ENCODE data around the gene PKNOX2. TPM values are rescaled to one million over a fixed set of nuclear protein-coding genes. Genes with fewer than 3 reads are reported as not detected.
A peak's percentile ranks its signal among the peaks of the same experiment; 100 is the strongest.

The PKNOX2 gene
- total and polyA plus RNA-seq, 4 donors = 0.14 to 0.29 (median 0.24) TPM

GRCh38 chr11:125274309-125274708 is 109.8 kb downstream of the PKNOX2 start:
- TF ChIP-seq RXRA (IDR thresholded peaks at IDR 0.05) (no peak), FOXA1 (IDR thresholded peaks at IDR 0.05) (no peak), GABPA (IDR thresholded peaks at IDR 0.05 in 1 of 2, conservative IDR thresholded peaks at IDR 0.05 in 1 of 2) (no peak), TAF1 (conservative IDR thresholded peaks at IDR 0.05) (no peak), HNF4G (IDR thresholded peaks at IDR 0.05) (no peak), RAD21 (IDR thresholded peaks at IDR 0.05) (no peak)
- TF ChIP-seq, protein P1, sequence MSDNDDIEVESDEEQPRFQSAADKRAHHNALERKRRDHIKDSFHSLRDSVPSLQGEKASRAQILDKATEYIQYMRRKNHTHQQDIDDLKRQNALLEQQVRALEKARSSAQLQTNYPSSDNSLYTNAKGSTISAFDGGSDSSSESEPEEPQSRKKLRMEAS (IDR thresholded peaks at IDR 0.05) = no peak
- no peak overlapping the region for H3K4me3 ChIP-seq (ENCODE audit: low read depth in 1 of 3, low read length in 3 of 3)
- no peak overlapping the region for H3K9ac ChIP-seq (ENCODE audit: low read depth in 1 of 2, low read length in 2 of 2)
- no peaks in the 10 kb centered on the region for H3K27me3 ChIP-seq (ENCODE audit: control insufficient read depth in 4 of 4, insufficient read depth in 4 of 4, low read length in 3 of 4)
- no peak overlapping the region for H3K27ac ChIP-seq (ENCODE audit: low read depth in 1 of 2, low read length in 2 of 2)
- no peak for DNase-seq (ENCODE audit: low spot score)
- no peaks in the 10 kb centered on the region for H3K36me3 ChIP-seq (ENCODE audit: control insufficient read depth in 4 of 4, insufficient read depth in 3 of 4, low read depth in 1 of 4, low read length in 3 of 4)
- 84% methylated on average over 11 of the region's 11 CpGs for WGBS
- H3K9me3 ChIP-seq (ENCODE audit: control insufficient read depth in 4 of 4, low read length in 3 of 4) = no peaks in the 10 kb centered on the region
- H3K4me1 ChIP-seq (ENCODE audit: control insufficient read depth in 4 of 4, insufficient read depth in 4 of 4, low read length in 3 of 4) = no peaks in the 10 kb centered on the region

DNA sequence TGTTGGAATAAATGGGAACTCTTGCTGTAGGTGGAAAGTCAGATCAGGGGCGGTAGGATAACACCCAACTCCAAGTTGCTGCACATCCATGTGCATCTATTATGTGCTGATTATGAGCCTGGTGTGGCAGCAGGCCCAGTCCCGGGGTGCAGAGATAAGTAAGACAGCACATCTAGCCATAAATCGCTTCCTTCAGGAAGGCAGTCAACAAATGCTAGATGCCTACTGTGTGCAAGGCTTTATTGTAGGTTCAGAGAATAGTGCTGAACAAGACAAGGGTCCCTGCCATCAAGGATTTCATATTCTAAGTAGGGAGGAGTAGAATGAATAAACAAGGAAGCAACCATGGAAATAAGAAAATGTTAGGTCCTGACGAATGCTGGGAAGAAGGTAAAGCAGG is 110.2 kb downstream of the PKNOX2 start:
- no peaks in the 10 kb centered on the region for H3K9me3 ChIP-seq (ENCODE audit: control insufficient read depth in 4 of 4, low read length in 3 of 4)
- no peaks in the 10 kb centered on the region for H3K4me1 ChIP-seq (ENCODE audit: control insufficient read depth in 4 of 4, insufficient read depth in 4 of 4, low read length in 3 of 4)
- H3K36me3 ChIP-seq (ENCODE audit: control insufficient read depth in 4 of 4, insufficient read depth in 3 of 4, low read depth in 1 of 4, low read length in 3 of 4) = no peaks in the 10 kb centered on the region
- 87% methylated on average over 4 of the region's 4 CpGs for WGBS
- H3K27ac ChIP-seq (ENCODE audit: low read depth in 1 of 2, low read length in 2 of 2) = no peak overlapping the region
- H3K4me3 ChIP-seq (ENCODE audit: low read depth in 1 of 3, low read length in 3 of 3) = no peak overlapping the region
- no peak for DNase-seq (ENCODE audit: low spot score)
- TF ChIP-seq FOXA1 (IDR thresholded peaks at IDR 0.05) = no peak
- no peak for TF ChIP-seq JUND (IDR thresholded peaks at IDR 0.05)
- no peak for TF ChIP-seq RXRA (IDR thresholded peaks at IDR 0.05)
- no peak for TF ChIP-seq NR2F2 (IDR thresholded peaks at IDR 0.05)
- no peak for TF ChIP-seq HNF4G (IDR thresholded peaks at IDR 0.05)
- TF ChIP-seq, protein P1 (IDR thresholded peaks at IDR 0.05) = no peak
- no peak for TF ChIP-seq GABPA (IDR thresholded peaks at IDR 0.05 in 1 of 2, conservative IDR thresholded peaks at IDR 0.05 in 1 of 2)
- TF ChIP-seq ATF3 (IDR thresholded peaks at IDR 0.05) = no peak
- no peak for TF ChIP-seq EGR1 (IDR thresholded peaks at IDR 0.05; ENCODE audit: low read depth in 2 of 2)
- TF ChIP-seq SP1 (IDR thresholded peaks at IDR 0.05) = no peak
- no peaks in the 10 kb centered on the region for H3K27me3 ChIP-seq (ENCODE audit: control insufficient read depth in 4 of 4, insufficient read depth in 4 of 4, low read length in 3 of 4)
- H3K9ac ChIP-seq (ENCODE audit: low read depth in 1 of 2, low read length in 2 of 2) = no peak overlapping the region

DNA sequence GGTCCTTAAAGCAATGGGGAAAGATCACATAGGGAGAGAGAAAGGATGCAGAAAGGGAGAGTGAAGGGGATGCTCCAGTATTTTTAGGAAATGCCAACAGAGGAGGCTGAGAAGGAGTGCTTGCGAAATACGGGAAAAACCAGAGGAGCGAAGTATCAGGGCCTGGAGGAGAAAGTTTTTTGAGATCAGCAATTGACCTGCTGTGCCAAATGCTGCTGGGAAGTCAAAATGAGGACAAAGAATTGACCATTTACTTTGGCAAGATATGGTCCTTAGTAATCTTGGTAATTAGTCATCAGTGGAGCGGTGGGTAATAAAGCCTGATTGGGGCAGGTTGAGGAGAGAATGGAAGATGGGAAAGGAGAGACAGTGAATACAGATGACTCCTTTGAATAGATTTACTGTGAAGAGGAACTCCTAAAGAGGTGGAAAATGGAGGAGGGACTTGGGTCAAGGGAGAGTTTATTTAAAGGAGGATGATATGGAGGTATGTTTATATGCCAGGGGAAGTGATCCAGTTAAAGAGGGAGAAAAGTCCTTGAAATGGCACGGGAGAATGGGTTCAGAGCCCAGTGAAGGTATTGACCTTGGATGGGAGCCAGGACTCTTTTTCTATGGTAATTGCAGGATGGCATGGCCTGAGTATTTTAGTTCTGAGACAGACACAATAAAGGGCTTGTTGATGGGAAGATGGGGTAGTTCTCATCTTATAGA is 111.5 kb downstream of the PKNOX2 start:
- TF ChIP-seq, protein P1 (IDR thresholded peaks at IDR 0.05) = no peak
- peak; percentile 31 for TF ChIP-seq FOXA2 (IDR thresholded peaks at IDR 0.05)
- WGBS = 74% methylated on average over 5 of the region's 5 CpGs
- H3K36me3 ChIP-seq (ENCODE audit: control insufficient read depth in 4 of 4, insufficient read depth in 3 of 4, low read depth in 1 of 4, low read length in 3 of 4) = no peaks in the 10 kb centered on the region
- H3K27ac ChIP-seq (ENCODE audit: low read depth in 1 of 2, low read length in 2 of 2) = no peak overlapping the region
- no peak overlapping the region for H3K9ac ChIP-seq (ENCODE audit: low read depth in 1 of 2, low read length in 2 of 2)
- H3K4me3 ChIP-seq (ENCODE audit: low read depth in 1 of 3, low read length in 3 of 3) = no peak overlapping the region
- no peaks in the 10 kb centered on the region for H3K4me1 ChIP-seq (ENCODE audit: control insufficient read depth in 4 of 4, insufficient read depth in 4 of 4, low read length in 3 of 4)
- no peaks in the 10 kb centered on the region for H3K9me3 ChIP-seq (ENCODE audit: control insufficient read depth in 4 of 4, low read length in 3 of 4)
- DNase-seq (ENCODE audit: low spot score) = no peak
- no peaks in the 10 kb centered on the region for H3K27me3 ChIP-seq (ENCODE audit: control insufficient read depth in 4 of 4, insufficient read depth in 4 of 4, low read length in 3 of 4)

GRCh38 chr11:125276619-125276976 is 112.0 kb downstream of the PKNOX2 start:
- H3K4me1 ChIP-seq (ENCODE audit: control insufficient read depth in 4 of 4, insufficient read depth in 4 of 4, low read length in 3 of 4) = no peaks in the 10 kb centered on the region
- no peaks in the 10 kb centered on the region for H3K27me3 ChIP-seq (ENCODE audit: control insufficient read depth in 4 of 4, insufficient read depth in 4 of 4, low read length in 3 of 4)
- no peak overlapping the region for H3K9ac ChIP-seq (ENCODE audit: low read depth in 1 of 2, low read length in 2 of 2)
- no peaks in the 10 kb centered on the region for H3K36me3 ChIP-seq (ENCODE audit: control insufficient read depth in 4 of 4, insufficient read depth in 3 of 4, low read depth in 1 of 4, low read length in 3 of 4)
- no peaks in the 10 kb centered on the region for H3K9me3 ChIP-seq (ENCODE audit: control insufficient read depth in 4 of 4, low read length in 3 of 4)
- H3K27ac ChIP-seq (ENCODE audit: low read depth in 1 of 2, low read length in 2 of 2) = no peak overlapping the region
- H3K4me3 ChIP-seq (ENCODE audit: low read depth in 1 of 3, low read length in 3 of 3) = no peak overlapping the region
- no peak for DNase-seq (ENCODE audit: low spot score)
- TF ChIP-seq, protein P1 (IDR thresholded peaks at IDR 0.05) = no peak
- no peak for TF ChIP-seq FOXA1 (IDR thresholded peaks at IDR 0.05)
- no peak for TF ChIP-seq CTCF (IDR thresholded peaks at IDR 0.05; ENCODE audit: low read depth, low read length, missing input control)
- TF ChIP-seq RXRA (IDR thresholded peaks at IDR 0.05) = no peak
- no peak for TF ChIP-seq ATF3 (IDR thresholded peaks at IDR 0.05)
- no peak for TF ChIP-seq SP1 (IDR thresholded peaks at IDR 0.05)
- TF ChIP-seq EGR1 (IDR thresholded peaks at IDR 0.05; ENCODE audit: low read depth in 2 of 2) = no peak
- TF ChIP-seq JUND (IDR thresholded peaks at IDR 0.05) = no peak
- TF ChIP-seq FOXA2 (IDR thresholded peaks at IDR 0.05) = no peak
- no peak for TF ChIP-seq RAD21 (IDR thresholded peaks at IDR 0.05)
- no peak for TF ChIP-seq HNF4G (IDR thresholded peaks at IDR 0.05)
- TF ChIP-seq NR2F2 (IDR thresholded peaks at IDR 0.05) = no peak
